HepG2 (cell line): ENCODE results near the gene SLC25A43. TPM values are rescaled to one million over a fixed set of nuclear protein-coding genes. Genes with fewer than 3 reads are reported as not detected.

Source experiments
- ATAC-seq: fragments of 200-7000 bp; cut with Tn5 transposase; 3 replicates; pipeline ENCODE4 v1.9.1; 2020; ENCODE audit warnings: mild to moderate bottlenecking, moderate library complexity
- BruUV-seq: library from RNA; stranded (reverse); fragments of 400-500 nt; replicated peaks from 2 replicates; lab custom pipeline; 2021; lab: Mats Ljungman, UMichigan
- CTCF ChIA-PET: fragments of 300-600 bp; formaldehyde crosslinking; extraction: SDS; loops from one replicate; lab custom pipeline; 2021; ENCODE audit warnings: low total read pairs, inconsistent platforms, low intra/inter-chr PET ratio; lab: Yijun Ruan, JAX
- POLR2A ChIA-PET: fragments of 350-600 bp; sonication (Branson Sonifier 250); formaldehyde crosslinking; loops from one replicate; lab custom pipeline; 2020; ENCODE audit warnings: antibody characterized with exemption, inconsistent platforms; lab: Yijun Ruan, JAX
- DNase-seq: peaks from one replicate; pipeline ENCODE4 v3.0.0-alpha.2; 2015; ENCODE audit warnings: low spot score
- FAIRE-seq: peaks from 3 replicates; lab custom pipeline; 2011; peaks lifted over from hg19 to GRCh38; lab: Jason Lieb, UNC
- H2AFZ ChIP-seq: one replicate; pipeline ENCODE4 v1.6.1; 2011; ENCODE audit warnings: low read length, inconsistent platforms
- H3K27ac ChIP-seq: fragments of 300-600 bp; 3 replicates; pipeline ENCODE4 v1.8.0; 2011; ENCODE audit warnings: mixed run types, mild to moderate bottlenecking, mixed read lengths, low read length, inconsistent platforms; ENCODE audit not compliant: insufficient read depth; ENCODE audit errors: extremely low read length
- H3K27me3 ChIP-seq, 2 experiments: fragments of 200-600 bp in 1 of 2; 2 replicates in 1 of 2; 3 replicates in 1 of 2; pipeline versions ENCODE4 v1.6.0 to v1.8.0; 2011; ENCODE audit warnings: low read length in 2 of 2, mild to moderate bottlenecking in 2 of 2, moderate library complexity in 2 of 2, inconsistent platforms in 1 of 2; ENCODE audit not compliant: insufficient read depth in 2 of 2, control insufficient read depth in 1 of 2
- H3K36me3 ChIP-seq, 2 experiments: fragments of 200-600 bp in 1 of 2; replicated peaks in 1 of 2; 2 replicates in 1 of 2; 3 replicates in 1 of 2; pipeline versions ENCODE4 v1.5.1 to v1.8.0; 2011; ENCODE audit warnings: low read length in 2 of 2, inconsistent platforms in 1 of 2; ENCODE audit not compliant: insufficient read depth in 2 of 2, control insufficient read depth in 1 of 2
- H3K4me1 ChIP-seq: 2 replicates; pipeline ENCODE4 v1.5.1; 2012; ENCODE audit warnings: low read length, inconsistent platforms; ENCODE audit not compliant: insufficient read depth
- H3K4me2 ChIP-seq: 2 replicates; pipeline ENCODE4 v1.6.0; 2011; ENCODE audit warnings: low read depth, low read length, inconsistent platforms
- H3K4me3 ChIP-seq, 3 experiments: fragments of 200-600 bp in 1 of 3; sonication (generic), shearing (Covaris generic) in 1 of 3; replicated peaks in 1 of 3; 2 replicates each; pipeline ENCODE4 v1.5.1; 2011 to 2016; ENCODE audit warnings: low read length in 3 of 3, inconsistent platforms in 2 of 3, low read depth in 2 of 3, mild to moderate bottlenecking in 2 of 3, control low read depth in 1 of 3, mixed read lengths in 1 of 3; ENCODE audit not compliant: insufficient read depth in 1 of 3
- H3K79me2 ChIP-seq: one replicate; pipeline ENCODE4 v1.6.1; 2011; ENCODE audit warnings: low read length, inconsistent platforms; ENCODE audit not compliant: insufficient read depth
- H3K9ac ChIP-seq: 2 replicates; pipeline ENCODE4 v1.6.0; 2011; ENCODE audit warnings: mild to moderate bottlenecking, low read depth, low read length, inconsistent platforms; ENCODE audit not compliant: insufficient read depth
- H3K9me3 ChIP-seq: 2 replicates; pipeline ENCODE4 v1.5.1; 2012; ENCODE audit warnings: mild to moderate bottlenecking, low read length
- H4K20me1 ChIP-seq: 2 replicates; pipeline ENCODE4 v1.6.0; 2011; ENCODE audit warnings: inconsistent platforms, mild to moderate bottlenecking, low read length, moderate library complexity; ENCODE audit not compliant: insufficient read depth
- GZF1 ChIP-seq: sonication (generic); formaldehyde crosslinking; IDR thresholded peaks from 2 replicates; pipeline ENCODE4 v1.5.1; 2020; ENCODE audit warnings: mild to moderate bottlenecking, missing genetic modification reagents
- HNF4G ChIP-seq, 2 experiments: sonication (generic) in 1 of 2; formaldehyde crosslinking in 1 of 2; IDR thresholded peaks; 2 replicates each; pipeline versions ENCODE4 v1.4.0 to v1.6.1; 2011 to 2020; ENCODE audit warnings: borderline replicate concordance in 2 of 2, low read depth in 2 of 2, mild to moderate bottlenecking in 2 of 2, low read length in 1 of 2, missing genetic modification reagents in 1 of 2, moderate library complexity in 1 of 2
- HNRNPL ChIP-seq: fragments of 200-400 bp; formaldehyde crosslinking; IDR thresholded peaks from 2 replicates; pipeline ENCODE4 v1.6.1; 2017; ENCODE audit warnings: mild to moderate bottlenecking, low read depth, low read length
- HOXA5 ChIP-seq: sonication (generic); formaldehyde crosslinking; IDR thresholded peaks from 2 replicates; pipeline ENCODE4 v1.4.0; 2020; ENCODE audit warnings: missing genetic modification reagents
- JDP2 ChIP-seq: sonication (generic); formaldehyde crosslinking; IDR thresholded peaks from 2 replicates; pipeline ENCODE4 v1.8.1; 2022; ENCODE audit warnings: missing genetic modification reagents, borderline replicate concordance
- KDM4B ChIP-seq: sonication (generic); formaldehyde crosslinking; IDR thresholded peaks from 2 replicates; pipeline ENCODE4 v1.4.0; 2020; ENCODE audit warnings: missing genetic modification reagents
- MAFF ChIP-seq: IDR thresholded peaks from 2 replicates; pipeline ENCODE4 v1.6.1; 2011; ENCODE audit warnings: low read depth, low read length, improper control_type of control experiment
- MATR3 ChIP-seq: sonication (generic); formaldehyde crosslinking; IDR thresholded peaks from 2 replicates; pipeline ENCODE4 v1.4.0; 2020; ENCODE audit warnings: missing genetic modification reagents
- NCOA2 ChIP-seq: sonication (generic); formaldehyde crosslinking; IDR thresholded peaks from 2 replicates; pipeline ENCODE4 v1.8.0; 2022; ENCODE audit warnings: inconsistent platforms
- REPIN1 ChIP-seq: sonication (generic); formaldehyde crosslinking; IDR thresholded peaks from 2 replicates; pipeline ENCODE4 v1.8.0; 2022; ENCODE audit warnings: missing genetic modification reagents, low read depth, mild to moderate bottlenecking, borderline replicate concordance
- SRSF4 ChIP-seq: fragments of 200-400 bp; formaldehyde crosslinking; IDR thresholded peaks from one replicate; pipeline ENCODE4 v1.6.1; 2018; ENCODE audit warnings: mild to moderate bottlenecking, low read depth, low read length, moderate library complexity; ENCODE audit not compliant: poor library complexity, severe bottlenecking
- ZHX1 ChIP-seq: sonication (generic); formaldehyde crosslinking; IDR thresholded peaks from 2 replicates; pipeline ENCODE4 v1.8.1; 2022; ENCODE audit warnings: low read depth, mild to moderate bottlenecking, missing genetic modification reagents
- ZKSCAN8 ChIP-seq: IDR thresholded peaks from 2 replicates; pipeline ENCODE4 v1.6.1; 2016; ENCODE audit warnings: borderline replicate concordance, missing genetic modification reagents, missing compliant biosample characterization
- ZNF605 ChIP-seq: sonication (generic); formaldehyde crosslinking; IDR thresholded peaks from 2 replicates; pipeline ENCODE4 v1.8.0; 2022; ENCODE audit warnings: mild to moderate bottlenecking, missing genetic modification reagents
- ZNF720 ChIP-seq: sonication (generic); formaldehyde crosslinking; IDR thresholded peaks from 2 replicates; pipeline ENCODE4 v1.4.0; 2020; ENCODE audit warnings: missing genetic modification reagents
- WGBS: methylation state at CpG from one replicate; pipeline ENCODE4 v1.1.6; 2017; ENCODE audit warnings: low lambda C conversion rate; 5-methylcytosine and 5-hydroxymethylcytosine counted together
- in situ Hi-C: cut with HindIII; loops from 2 replicates; pipeline ENCODE4 v1.10.0; 2017; ENCODE audit warnings: low pct_unique_long_range_greater_than_20kb; ENCODE audit not compliant: extremely low pct_ligation_motif_present
- intact Hi-C: fragments of 100-400 bp; cut with micrococcal nuclease; formaldehyde crosslinking; loops from one replicate; pipeline ENCODE4 v1.10.0; 2022; ENCODE audit not compliant: unreplicated experiment
- polyA plus RNA-seq, 8 experiments: library from polyadenylated mRNA; depleted of rRNA in 3 of 8; stranded (reverse) in 7 of 8; unstranded in 1 of 8; fragments of >200 nt; fragmentation: Illumina TruSeq in 4 of 8; extraction: Trizol in 4 of 8; gene quantifications; 2 replicates each; pipeline versions ENCODE4 v1.2.1 to v1.2.3, GENCODE V29; 2011 to 2016; ENCODE audit warnings: low read depth in 4 of 8, missing spikeins in 1 of 8, mixed read lengths in 1 of 8; ENCODE audit not compliant: insufficient read depth in 1 of 8
- total RNA-seq, 5 experiments: library from RNA; depleted of rRNA; stranded (reverse); fragments of >200 nt; fragmentation: Illumina TruSeq; extraction: Trizol; gene quantifications; 2 replicates each; pipeline ENCODE4 v1.2.3, GENCODE V29; 2016; ENCODE audit warnings: low read depth in 1 of 5
- TF ChIP-seq, protein P1 (sequence below): sonication (generic); formaldehyde crosslinking; IDR thresholded peaks from 2 replicates; pipeline ENCODE4 v1.8.1; 2023; ENCODE audit warnings: mild to moderate bottlenecking, inconsistent platforms, moderate library complexity, missing genetic modification reagents, borderline replicate concordance
- TF ChIP-seq, protein P2 (sequence below): sonication (generic); formaldehyde crosslinking; IDR thresholded peaks from 2 replicates; pipeline ENCODE4 v1.5.1; 2020; ENCODE audit warnings: mild to moderate bottlenecking, missing genetic modification reagents, moderate library complexity

SLC25A43 gene
- total and polyA plus RNA-seq, 2 of the 13 experiments (the other 11 are each of a cell fraction or from before 2014, with no cell fraction given), result 5.8 to 13.2 TPM

DNA sequence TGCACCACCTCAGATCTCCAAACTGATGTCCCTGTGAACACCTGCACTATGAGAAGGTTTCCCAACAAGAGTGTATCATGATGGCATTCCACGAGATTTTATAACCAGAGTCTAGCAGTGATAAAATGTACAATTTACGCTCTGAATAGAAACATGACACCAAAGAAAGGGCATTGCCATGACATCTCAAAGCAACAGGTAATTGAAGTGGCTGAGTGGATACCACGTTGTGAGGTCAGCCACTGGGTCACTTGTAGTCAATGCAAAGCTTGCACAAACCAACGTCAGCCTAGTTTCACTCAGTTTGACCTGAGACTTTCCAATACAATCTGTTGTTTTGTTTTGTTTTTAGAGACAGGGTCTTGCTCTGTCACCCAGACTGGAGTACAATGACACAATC lies 54.1 kb downstream of the SLC25A43 start:
- TSS peak; percentile 40 for BruUV-seq
- DNase-seq (no peak), ATAC-seq (no peak), FAIRE-seq (no peak)
- H3K4me2 ChIP-seq, result no peak overlapping the region
- H3K79me2 ChIP-seq, result no peaks in the 10 kb centered on the region
- H3K27me3 ChIP-seq, result no peaks in the 10 kb centered on the region
- H3K9ac ChIP-seq, result no peak overlapping the region
- intact Hi-C loops, result loop anchor here (5.0 kb wide), 1 partner anchor 726 kb away; the partner anchor contains the start of gene IL13RA1
- H3K4me1 ChIP-seq, result peaks cover 11% of the 10 kb centered on the region
- H2AFZ ChIP-seq, result no peak overlapping the region
- no peaks in the 10 kb centered on the region for H4K20me1 ChIP-seq
- in situ Hi-C loops, result no loop called here
- H3K36me3 ChIP-seq, result no peaks in the 10 kb centered on the region
- no peak overlapping the region for H3K27ac ChIP-seq
- H3K4me3 ChIP-seq, result no peak overlapping the region
- H3K9me3 ChIP-seq, result no peaks in the 10 kb centered on the region
- ChIA-PET CTCF (no interaction called here), POLR2A (no interaction called here)
- no peak for TF ChIP-seq MATR3 (CRISPR knock-in tag)
- no peak for TF ChIP-seq REPIN1 (CRISPR knock-in tag)
- no peak for TF ChIP-seq ZHX1
- TF ChIP-seq SRSF4, result no peak
- no peak for TF ChIP-seq KDM4B
- no peak for TF ChIP-seq MAFF
- TF ChIP-seq GZF1 (CRISPR knock-in tag), result no peak
- TF ChIP-seq HNF4G (IDR thresholded peaks at IDR 0.05; ENCODE audit: borderline replicate concordance, low read depth, low read length), result no peak
- TF ChIP-seq HNF4G (CRISPR knock-in tag; IDR thresholded peaks at IDR 0.05; ENCODE audit: borderline replicate concordance, low read depth), result no peak
- TF ChIP-seq ZNF720 (CRISPR knock-in tag), result no peak
- TF ChIP-seq ZKSCAN8 (CRISPR knock-in tag), result no peak
- TF ChIP-seq HOXA5 (CRISPR knock-in tag), result no peak
- TF ChIP-seq JDP2 (CRISPR knock-in tag), result no peak
- TF ChIP-seq HNRNPL, result no peak
- no peak for TF ChIP-seq NCOA2
- no peak for TF ChIP-seq ZNF605 (CRISPR knock-in tag)
- TF ChIP-seq, protein P1, sequence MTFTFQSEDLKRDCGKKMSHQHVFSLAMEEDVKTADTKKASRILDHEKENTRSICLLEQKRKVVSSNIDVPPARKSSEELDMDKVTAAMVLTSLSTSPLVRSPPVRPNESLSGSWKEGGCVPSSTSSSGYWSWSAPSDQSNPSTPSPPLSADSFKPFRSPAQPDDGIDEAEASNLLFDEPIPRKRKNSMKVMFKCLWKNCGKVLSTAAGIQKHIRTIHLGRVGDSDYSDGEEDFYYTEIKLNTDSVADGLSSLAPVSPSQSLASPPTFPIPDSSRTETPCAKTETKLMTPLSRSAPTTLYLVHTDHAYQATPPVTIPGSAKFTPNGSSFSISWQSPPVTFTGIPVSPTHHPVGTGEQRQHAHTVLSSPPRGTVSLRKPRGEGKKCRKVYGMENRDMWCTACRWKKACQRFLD (CRISPR knock-in tag), result no peak
- TF ChIP-seq, protein P2, sequence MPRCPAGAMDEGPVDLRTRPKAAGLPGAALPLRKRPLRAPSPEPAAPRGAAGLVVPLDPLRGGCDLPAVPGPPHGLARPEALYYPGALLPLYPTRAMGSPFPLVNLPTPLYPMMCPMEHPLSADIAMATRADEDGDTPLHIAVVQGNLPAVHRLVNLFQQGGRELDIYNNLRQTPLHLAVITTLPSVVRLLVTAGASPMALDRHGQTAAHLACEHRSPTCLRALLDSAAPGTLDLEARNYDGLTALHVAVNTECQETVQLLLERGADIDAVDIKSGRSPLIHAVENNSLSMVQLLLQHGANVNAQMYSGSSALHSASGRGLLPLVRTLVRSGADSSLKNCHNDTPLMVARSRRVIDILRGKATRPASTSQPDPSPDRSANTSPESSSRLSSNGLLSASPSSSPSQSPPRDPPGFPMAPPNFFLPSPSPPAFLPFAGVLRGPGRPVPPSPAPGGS (CRISPR knock-in tag), result no peak
- 89% methylated on average over 3 of the region's 4 CpGs for WGBS
